GM12865 (cell line): ENCODE measurements around the gene CCDC71L.
"Not testable (repeated sequence)": the region's sequence is repeated elsewhere in the genome, so short reads cannot be mapped to it uniquely, and the experiment has no call there.

ENCODE experiments used
- DNase-seq: peaks from one replicate; pipeline ENCODE4 v3.0.0; 2010; ENCODE audit warnings: low read depth
- H3K4me3 ChIP-seq: 2 replicates; pipeline ENCODE4 v1.5.1; 2011; ENCODE audit warnings: mild to moderate bottlenecking, low read depth, low read length, control low read depth
- CTCF ChIP-seq: IDR thresholded peaks from 2 replicates; pipeline ENCODE4 v1.5.1; 2011; ENCODE audit warnings: low read length, control low read depth, low read depth, inconsistent platforms; ENCODE audit not compliant: insufficient read depth; ENCODE audit errors: missing control alignments

The CCDC71L gene

GRCh38 chr7:106660862-106661720 lies at the start of gene CCDC71L:
Gene CCDC71L, minus strand, starts transcription at chr7:106661158. Its CDS starts 262 bp downstream, at chr7:106660896.
- no peak for TF ChIP-seq CTCF
- DNase-seq: peak; percentile 96
- peak within 1 kb of the TSS; percentile 84 for H3K4me3 ChIP-seq

- not testable (repeated sequence) for H3K4me3 ChIP-seq, DNase-seq
These were observed 48.6 kb upstream of the CCDC71L start for GRCh38 chr7:106709604-106710003.

- peak; percentile 30 for DNase-seq
- TF ChIP-seq CTCF: no peak
- no peak overlapping the region for H3K4me3 ChIP-seq
These were observed 43.3 kb upstream of the CCDC71L start for GRCh38 chr7:106704000-106704840.

GRCh38 chr7:106693677-106694353 lies 32.9 kb upstream of the CCDC71L start:
- H3K4me3 ChIP-seq: no peak overlapping the region
- no peak for TF ChIP-seq CTCF
- DNase-seq: no peak

GRCh38 chr7:106692450-106693051 lies 31.6 kb upstream of the CCDC71L start:
- no peak overlapping the region for H3K4me3 ChIP-seq
- DNase-seq: no peak
- no peak for TF ChIP-seq CTCF

- not testable (repeated sequence) for H3K4me3 ChIP-seq, DNase-seq
These were observed 27.2 kb upstream of the CCDC71L start for GRCh38 chr7:106688161-106688560.

GRCh38 chr7:106683941-106684340 lies 23.0 kb upstream of the CCDC71L start:
- no peak overlapping the region for H3K4me3 ChIP-seq
- DNase-seq: no peak
- TF ChIP-seq CTCF: no peak
